CD4-positive, alpha-beta T cell treated with Interleukin-21 for 1 hour (primary cell): ENCODE data around the gene MXD1.

Experiments
- DNase-seq: peaks from one replicate; pipeline ENCODE4 v3.0.0-alpha.2; 2020

Gene MXD1

GRCh38 chr2:69979902-69980807 lies 65.2 kb downstream of the MXD1 start:
- no peak for DNase-seq

- DNase-seq, result no peak
Observed at GRCh38 chr2:69983392-69983966, 68.6 kb downstream of the MXD1 start.

GRCh38 chr2:69985216-69985615 lies 70.3 kb downstream of the MXD1 start:
- no peak for DNase-seq

GRCh38 chr2:69985688-69986087 lies 70.8 kb downstream of the MXD1 start:
- DNase-seq, result peak; percentile 24

- no peak for DNase-seq
Observed at GRCh38 chr2:69986691-69987090, 71.8 kb downstream of the MXD1 start.

- no peak for DNase-seq
Observed at GRCh38 chr2:69988086-69988635, 73.3 kb downstream of the MXD1 start.

- DNase-seq, result no peak
Observed at GRCh38 chr2:69989009-69989408, 74.1 kb downstream of the MXD1 start.

- no peak for DNase-seq
Observed at GRCh38 chr2:69989441-69990105, 74.7 kb downstream of the MXD1 start.
